IPS-18a (cell line): Measurements from ENCODE around the gene DNAJC6.

Experiments
- H3K27ac ChIP-seq: one replicate; pipeline ENCODE4 v1.5.1; 2013; ENCODE audit warnings: low read length
- H3K27me3 ChIP-seq: one replicate; pipeline ENCODE4 v1.6.1; 2013; ENCODE audit warnings: mild to moderate bottlenecking, low read length; ENCODE audit not compliant: control insufficient read depth, insufficient read depth
- H3K36me3 ChIP-seq: one replicate; pipeline ENCODE4 v1.6.1; 2013; ENCODE audit warnings: low read depth, low read length; ENCODE audit not compliant: control insufficient read depth
- H3K4me1 ChIP-seq: one replicate; pipeline ENCODE4 v1.6.1; 2013; ENCODE audit warnings: low read depth, low read length; ENCODE audit not compliant: control insufficient read depth
- H3K4me3 ChIP-seq: one replicate; pipeline ENCODE4 v1.5.1; 2013; ENCODE audit warnings: low read length
- H3K9ac ChIP-seq: one replicate; pipeline ENCODE4 v1.6.1; 2013; ENCODE audit warnings: mild to moderate bottlenecking, low read length, moderate library complexity
- H3K9me3 ChIP-seq: one replicate; pipeline ENCODE4 v1.6.1; 2013; ENCODE audit warnings: low read depth, low read length; ENCODE audit not compliant: control insufficient read depth

DNAJC6 gene

DNA sequence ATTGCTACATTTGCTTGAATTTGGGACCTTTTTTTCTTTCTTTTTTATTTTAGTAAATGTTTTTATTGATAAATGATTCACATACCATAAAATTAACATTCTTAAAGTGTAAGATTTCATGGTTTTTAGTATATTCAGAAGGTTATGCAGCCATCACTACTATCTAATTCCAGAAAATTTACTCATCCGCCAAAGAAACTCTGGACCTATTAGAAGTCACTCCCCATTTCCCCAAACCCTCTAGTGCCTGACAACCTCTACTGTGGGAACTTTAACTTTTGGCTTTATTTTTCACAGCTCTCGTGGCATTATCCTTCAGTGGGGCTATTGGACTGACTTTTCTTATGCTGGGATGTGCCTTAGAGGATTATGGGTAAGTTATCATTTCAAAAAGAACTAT lies 115.7 kb downstream of the DNAJC6 start:
- H3K4me1 ChIP-seq = peaks cover 26% of the 10 kb centered on the region
- H3K27ac ChIP-seq = no peak overlapping the region
- no peaks in the 10 kb centered on the region for H3K9me3 ChIP-seq
- H3K27me3 ChIP-seq = no peaks in the 10 kb centered on the region
- peaks cover 8% of the 10 kb centered on the region for H3K36me3 ChIP-seq
- H3K9ac ChIP-seq = no peak overlapping the region
- no peak overlapping the region for H3K4me3 ChIP-seq

GRCh38 chr1:65425697-65426096 lies 116.4 kb downstream of the DNAJC6 start:
- Histone ChIP-seq H3K9me3 (no peaks in the 10 kb centered on the region), H3K9ac (peak overlapping the region; percentile 16), H3K36me3 (peaks cover 9% of the 10 kb centered on the region), H3K4me1 (peaks cover 26% of the 10 kb centered on the region), H3K4me3 (peak overlapping the region; percentile 13), H3K27me3 (no peaks in the 10 kb centered on the region), H3K27ac (peak overlapping the region; percentile 9)

- Histone ChIP-seq H3K4me3 (no peak overlapping the region), H3K36me3 (peaks cover 11% of the 10 kb centered on the region), H3K9ac (no peak overlapping the region), H3K27me3 (no peaks in the 10 kb centered on the region), H3K9me3 (no peaks in the 10 kb centered on the region), H3K4me1 (peaks cover 36% of the 10 kb centered on the region), H3K27ac (no peak overlapping the region)
These were observed 119.7 kb downstream of the DNAJC6 start for GRCh38 chr1:65429078-65429477.

GRCh38 chr1:65429806-65430205 lies 120.5 kb downstream of the DNAJC6 start:
- Histone ChIP-seq H3K27ac (no peak overlapping the region), H3K4me1 (peaks cover 36% of the 10 kb centered on the region), H3K4me3 (no peak overlapping the region), H3K9ac (no peak overlapping the region), H3K9me3 (no peaks in the 10 kb centered on the region), H3K36me3 (peaks cover 11% of the 10 kb centered on the region), H3K27me3 (no peaks in the 10 kb centered on the region)

DNA sequence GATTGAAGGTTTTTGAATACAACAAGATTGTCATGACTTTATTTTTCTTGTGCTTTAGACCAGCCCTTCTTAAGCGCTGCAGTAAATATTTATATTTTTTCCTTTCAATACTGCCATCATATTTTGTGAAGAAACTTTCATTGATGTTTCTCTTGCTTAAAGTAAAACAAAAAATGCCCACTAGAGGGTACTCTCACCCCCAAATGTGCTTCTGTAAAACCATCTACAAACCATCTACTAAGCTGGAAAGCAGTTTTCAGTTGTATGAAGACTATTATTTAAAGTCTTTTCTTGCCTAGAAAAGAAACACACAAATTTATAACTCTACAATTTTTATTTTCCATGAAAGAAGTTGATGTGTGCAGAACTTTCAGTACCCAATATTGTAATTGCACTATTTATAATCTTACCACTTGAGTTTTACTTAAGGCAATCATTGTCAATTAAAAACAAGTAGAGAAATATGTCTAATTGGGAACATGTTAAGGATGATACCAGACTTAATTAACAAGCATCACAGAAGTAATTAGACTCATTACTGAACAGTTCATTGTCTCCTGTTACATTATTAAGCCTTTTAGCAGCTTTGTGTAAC lies 121.9 kb downstream of the DNAJC6 start:
- H3K9me3 ChIP-seq = no peaks in the 10 kb centered on the region
- H3K27ac ChIP-seq = no peak overlapping the region
- H3K4me1 ChIP-seq = peaks cover 23% of the 10 kb centered on the region
- H3K4me3 ChIP-seq = no peak overlapping the region
- peaks cover 10% of the 10 kb centered on the region for H3K36me3 ChIP-seq
- no peaks in the 10 kb centered on the region for H3K27me3 ChIP-seq
- no peak overlapping the region for H3K9ac ChIP-seq

- Histone ChIP-seq H3K27ac (no peak overlapping the region), H3K27me3 (no peaks in the 10 kb centered on the region), H3K9me3 (no peaks in the 10 kb centered on the region), H3K9ac (no peak overlapping the region), H3K36me3 (peaks cover 7% of the 10 kb centered on the region), H3K4me3 (no peak overlapping the region), H3K4me1 (peaks cover 21% of the 10 kb centered on the region)
These were observed 123.6 kb downstream of the DNAJC6 start for GRCh38 chr1:65432918-65433317.

DNA sequence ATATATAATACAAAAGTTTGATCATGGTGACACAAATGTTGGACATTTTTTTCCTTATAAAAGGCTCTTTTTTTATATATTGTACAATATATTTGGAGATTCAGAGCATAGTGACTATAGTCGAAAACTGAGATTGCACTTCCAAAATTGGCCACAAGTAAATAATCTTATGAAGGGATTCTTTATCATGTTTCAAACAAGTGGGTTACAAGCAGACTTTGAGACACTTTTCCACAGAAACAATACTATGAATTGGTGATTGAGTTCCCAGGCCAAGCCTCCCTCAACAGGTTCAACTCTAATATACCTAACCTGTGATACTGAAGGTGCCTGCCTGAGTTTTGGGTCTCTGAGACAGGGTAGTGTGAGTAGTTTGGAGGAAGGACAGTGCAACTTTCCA lies 124.9 kb downstream of the DNAJC6 start:
- H3K4me3 ChIP-seq = no peak overlapping the region
- H3K4me1 ChIP-seq = peaks cover 21% of the 10 kb centered on the region
- no peak overlapping the region for H3K27ac ChIP-seq
- peaks cover 7% of the 10 kb centered on the region for H3K36me3 ChIP-seq
- no peak overlapping the region for H3K9ac ChIP-seq
- H3K9me3 ChIP-seq = no peaks in the 10 kb centered on the region
- H3K27me3 ChIP-seq = no peaks in the 10 kb centered on the region

DNA sequence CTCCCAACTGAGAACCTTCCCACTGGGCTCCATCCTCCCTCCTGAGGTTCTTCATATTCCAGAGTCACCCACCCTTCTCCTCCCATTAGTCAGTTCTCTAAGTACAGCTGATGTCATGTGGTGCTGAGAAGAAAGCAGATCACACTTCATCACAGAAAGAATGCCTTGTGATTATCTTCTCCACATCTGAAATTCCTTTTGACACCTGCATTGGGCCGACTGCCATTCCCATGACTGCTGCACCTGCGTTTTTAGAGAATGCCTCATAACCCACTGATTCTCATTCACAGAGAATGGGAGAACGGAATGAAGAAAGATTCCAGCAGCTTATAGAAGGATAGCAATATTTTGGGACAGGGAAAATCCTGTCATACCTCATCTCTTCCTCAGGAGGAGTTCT lies 125.4 kb downstream of the DNAJC6 start:
- peaks cover 6% of the 10 kb centered on the region for H3K36me3 ChIP-seq
- H3K4me1 ChIP-seq = peaks cover 21% of the 10 kb centered on the region
- H3K9ac ChIP-seq = no peak overlapping the region
- no peaks in the 10 kb centered on the region for H3K27me3 ChIP-seq
- no peak overlapping the region for H3K27ac ChIP-seq
- H3K9me3 ChIP-seq = no peaks in the 10 kb centered on the region
- H3K4me3 ChIP-seq = no peak overlapping the region

GRCh38 chr1:65435987-65436386 lies 126.6 kb downstream of the DNAJC6 start:
- peaks cover 23% of the 10 kb centered on the region for H3K4me1 ChIP-seq

GRCh38 chr1:65437616-65438015 lies 128.3 kb downstream of the DNAJC6 start:
- peaks cover 17% of the 10 kb centered on the region for H3K4me1 ChIP-seq
- no peaks in the 10 kb centered on the region for H3K9me3 ChIP-seq

More at GRCh38 chr1:65435987-65436386, 126.6 kb downstream of the DNAJC6 start:
- no peak overlapping the region for H3K9ac ChIP-seq
- H3K27me3 ChIP-seq = no peaks in the 10 kb centered on the region
- H3K9me3 ChIP-seq = no peaks in the 10 kb centered on the region
- no peak overlapping the region for H3K27ac ChIP-seq
- peaks cover 2% of the 10 kb centered on the region for H3K36me3 ChIP-seq
- H3K4me3 ChIP-seq = no peak overlapping the region

DNA sequence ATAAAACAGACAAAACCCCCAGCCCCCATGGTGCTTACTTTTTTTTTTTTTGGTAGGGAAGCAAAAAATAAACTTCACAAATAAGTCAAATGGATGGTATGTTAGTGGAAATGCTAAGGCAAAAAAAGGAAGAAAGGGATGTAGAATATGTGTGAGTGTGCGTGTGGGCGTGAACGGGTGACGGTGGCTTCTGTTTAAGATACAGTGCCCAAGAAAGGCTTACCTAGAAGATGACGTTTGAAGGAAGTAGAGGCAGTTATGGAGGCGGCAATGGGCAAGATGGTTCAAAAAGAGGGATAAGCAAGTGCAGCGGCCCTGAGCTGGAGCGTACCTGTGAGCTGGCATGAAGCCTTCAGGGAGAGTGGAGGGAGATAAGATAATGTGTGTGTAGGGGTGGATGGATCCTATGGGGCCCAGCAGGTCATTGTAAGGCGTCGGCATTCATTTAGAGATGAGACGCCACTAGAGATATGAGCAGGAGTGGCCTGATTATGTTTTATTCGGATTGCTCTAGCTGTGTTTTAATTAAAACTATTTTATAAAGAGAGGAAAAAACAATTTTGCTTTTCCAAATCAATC lies 131.1 kb downstream of the DNAJC6 start:
- H3K9me3 ChIP-seq = no peaks in the 10 kb centered on the region
- no peak overlapping the region for H3K27ac ChIP-seq
- H3K27me3 ChIP-seq = no peaks in the 10 kb centered on the region

More at GRCh38 chr1:65437616-65438015, 128.3 kb downstream of the DNAJC6 start:
- no peaks in the 10 kb centered on the region for H3K27me3 ChIP-seq
- no peak overlapping the region for H3K4me3 ChIP-seq
- H3K36me3 ChIP-seq = no peaks in the 10 kb centered on the region
- H3K9ac ChIP-seq = no peak overlapping the region
- H3K27ac ChIP-seq = no peak overlapping the region

DNA sequence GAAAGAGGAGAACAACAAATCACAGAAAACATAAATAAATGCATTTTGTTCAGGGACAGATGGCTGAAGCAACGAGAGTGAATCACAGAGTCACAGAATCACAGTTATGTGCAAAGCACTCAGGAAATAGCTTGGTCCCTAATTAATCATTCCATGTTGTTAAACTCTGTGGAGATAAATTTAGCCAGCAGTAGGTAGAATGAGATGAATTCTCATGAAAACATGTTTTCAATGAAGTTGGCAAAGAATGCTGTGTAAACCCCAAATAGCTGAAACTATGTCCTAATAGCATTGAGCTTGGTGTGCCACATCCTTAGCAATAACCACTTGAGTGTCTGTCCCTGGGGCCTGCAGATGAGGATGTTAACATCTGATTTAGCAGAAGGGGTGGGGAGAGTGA lies 131.6 kb downstream of the DNAJC6 start:
- peaks cover 21% of the 10 kb centered on the region for H3K4me1 ChIP-seq
- H3K27ac ChIP-seq = no peak overlapping the region
- H3K36me3 ChIP-seq = no peaks in the 10 kb centered on the region
- no peaks in the 10 kb centered on the region for H3K27me3 ChIP-seq
- H3K4me3 ChIP-seq = no peak overlapping the region
- no peak overlapping the region for H3K9ac ChIP-seq
- no peaks in the 10 kb centered on the region for H3K9me3 ChIP-seq

More for the DNA sequence above, 131.1 kb downstream of the DNAJC6 start:
- Histone ChIP-seq H3K36me3 (no peaks in the 10 kb centered on the region), H3K9ac (no peak overlapping the region), H3K4me1 (peaks cover 19% of the 10 kb centered on the region), H3K4me3 (no peak overlapping the region)
